Ovary (tissue), 3 donors: ENCODE results near the gene MN1.

ENCODE experiments used
- EP300 ChIP-seq: sonication (generic); formaldehyde crosslinking; IDR thresholded peaks from one replicate; pipeline ENCODE4 v1.6.1; 2017; ENCODE audit warnings: antibody characterized with exemption
- POLR2A ChIP-seq: fragments of 450-650 bp; IDR thresholded peaks from one replicate; pipeline ENCODE4 v1.6.1; 2017; ENCODE audit warnings: antibody characterized with exemption, mild to moderate bottlenecking, moderate library complexity
- TF ChIP-seq, protein P1 (sequence below), 3 donors: fragments of 450-650 bp in 2 of 3; fragments of 200-600 bp in 1 of 3; IDR thresholded peaks; one replicate each; pipeline versions ENCODE4 v1.5.1 to v1.8.0; 2016 to 2022; ENCODE audit warnings: antibody characterized with exemption in 3 of 3, mild to moderate bottlenecking in 1 of 3
- donor health status: DM: no; HTN: no; CAD: no.

DNA sequence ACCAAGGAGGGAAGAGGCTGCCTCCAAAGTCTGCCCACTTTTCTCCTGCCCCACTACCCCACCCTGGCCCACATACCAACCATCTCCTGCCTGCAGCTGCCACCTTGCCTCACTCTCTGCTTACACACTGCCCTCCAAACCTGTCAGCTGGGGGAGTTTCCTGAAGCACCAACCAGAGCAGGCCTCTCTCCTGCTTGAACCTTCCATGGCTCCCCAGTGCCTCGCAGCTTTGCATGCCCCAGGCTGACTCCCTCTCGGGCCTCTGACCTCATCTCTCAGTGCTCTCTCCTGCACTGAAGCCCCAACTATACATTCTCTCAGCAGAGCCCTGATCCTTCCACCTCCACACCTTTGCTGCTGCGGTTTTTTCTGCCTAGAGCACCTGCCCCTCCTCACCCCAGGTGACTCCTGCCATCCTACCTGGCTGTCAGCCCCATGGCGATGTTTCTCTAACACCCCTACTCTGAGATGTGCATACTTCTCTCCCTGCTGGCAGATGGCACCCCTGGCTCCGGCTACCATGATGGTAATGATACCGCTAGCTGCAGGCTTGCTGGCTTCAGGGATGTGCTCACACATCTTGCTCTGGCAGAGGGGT is 43.5 kb downstream of the MN1 start:
- no peak for TF ChIP-seq POLR2A
- TF ChIP-seq, protein P1, sequence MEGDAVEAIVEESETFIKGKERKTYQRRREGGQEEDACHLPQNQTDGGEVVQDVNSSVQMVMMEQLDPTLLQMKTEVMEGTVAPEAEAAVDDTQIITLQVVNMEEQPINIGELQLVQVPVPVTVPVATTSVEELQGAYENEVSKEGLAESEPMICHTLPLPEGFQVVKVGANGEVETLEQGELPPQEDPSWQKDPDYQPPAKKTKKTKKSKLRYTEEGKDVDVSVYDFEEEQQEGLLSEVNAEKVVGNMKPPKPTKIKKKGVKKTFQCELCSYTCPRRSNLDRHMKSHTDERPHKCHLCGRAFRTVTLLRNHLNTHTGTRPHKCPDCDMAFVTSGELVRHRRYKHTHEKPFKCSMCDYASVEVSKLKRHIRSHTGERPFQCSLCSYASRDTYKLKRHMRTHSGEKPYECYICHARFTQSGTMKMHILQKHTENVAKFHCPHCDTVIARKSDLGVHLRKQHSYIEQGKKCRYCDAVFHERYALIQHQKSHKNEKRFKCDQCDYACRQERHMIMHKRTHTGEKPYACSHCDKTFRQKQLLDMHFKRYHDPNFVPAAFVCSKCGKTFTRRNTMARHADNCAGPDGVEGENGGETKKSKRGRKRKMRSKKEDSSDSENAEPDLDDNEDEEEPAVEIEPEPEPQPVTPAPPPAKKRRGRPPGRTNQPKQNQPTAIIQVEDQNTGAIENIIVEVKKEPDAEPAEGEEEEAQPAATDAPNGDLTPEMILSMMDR (IDR thresholded peaks at IDR 0.05), result no peak
- TF ChIP-seq EP300, result no peak
